H1 (cell line): ENCODE measurements around the gene KARS1. TPM values are rescaled to one million over a fixed set of nuclear protein-coding genes. Genes with fewer than 3 reads are reported as not detected.

Experiments
- CHD1 ChIP-seq: IDR thresholded peaks from 2 replicates; pipeline ENCODE4 v1.6.1; 2012; ENCODE audit warnings: low read depth, low read length, improper control_type of control experiment
- EZH2 ChIP-seq: fragments of 200-600 bp; sonication (generic); IDR thresholded peaks from 2 replicates; pipeline ENCODE4 v1.7.1; 2012; ENCODE audit warnings: low read depth, mild to moderate bottlenecking, moderate library complexity, low read length, inconsistent platforms; ENCODE audit not compliant: severe bottlenecking
- polyA plus RNA-seq, 7 experiments: library from polyadenylated mRNA; depleted of rRNA in 3 of 7; stranded (reverse) in 5 of 7; unstranded in 2 of 7; fragments of >200 nt in 5 of 7; fragments of 200-250 nt in 2 of 7; gene quantifications; 1 replicate in 5 of 7; 2 replicates in 1 of 7; 4 replicates in 1 of 7; pipeline versions ENCODE4 v1.2.1 to v1.2.3, GENCODE V29; 2011 to 2013; ENCODE audit warnings: missing spikeins in 2 of 7, mixed read lengths in 2 of 7
- total RNA-seq: library from RNA; stranded (reverse); fragmentation: NEBNext Ultra II Directional; extraction: Animal tissue kit (Norgen Biotek cat#: 25700); gene quantifications from 2 replicates; pipeline ENCODE4 v1.2.1, GENCODE V29; 2021
- TF ChIP-seq, protein P1 (sequence below): IDR thresholded peaks from 2 replicates; pipeline ENCODE4 v1.6.1; 2012; ENCODE audit warnings: inconsistent platforms

The KARS1 gene
- total and polyA plus RNA-seq, 2 of the 8 experiments (the other 6 are each of a cell fraction or from before 2014, with no cell fraction given) = 97.5 to 221 TPM

DNA sequence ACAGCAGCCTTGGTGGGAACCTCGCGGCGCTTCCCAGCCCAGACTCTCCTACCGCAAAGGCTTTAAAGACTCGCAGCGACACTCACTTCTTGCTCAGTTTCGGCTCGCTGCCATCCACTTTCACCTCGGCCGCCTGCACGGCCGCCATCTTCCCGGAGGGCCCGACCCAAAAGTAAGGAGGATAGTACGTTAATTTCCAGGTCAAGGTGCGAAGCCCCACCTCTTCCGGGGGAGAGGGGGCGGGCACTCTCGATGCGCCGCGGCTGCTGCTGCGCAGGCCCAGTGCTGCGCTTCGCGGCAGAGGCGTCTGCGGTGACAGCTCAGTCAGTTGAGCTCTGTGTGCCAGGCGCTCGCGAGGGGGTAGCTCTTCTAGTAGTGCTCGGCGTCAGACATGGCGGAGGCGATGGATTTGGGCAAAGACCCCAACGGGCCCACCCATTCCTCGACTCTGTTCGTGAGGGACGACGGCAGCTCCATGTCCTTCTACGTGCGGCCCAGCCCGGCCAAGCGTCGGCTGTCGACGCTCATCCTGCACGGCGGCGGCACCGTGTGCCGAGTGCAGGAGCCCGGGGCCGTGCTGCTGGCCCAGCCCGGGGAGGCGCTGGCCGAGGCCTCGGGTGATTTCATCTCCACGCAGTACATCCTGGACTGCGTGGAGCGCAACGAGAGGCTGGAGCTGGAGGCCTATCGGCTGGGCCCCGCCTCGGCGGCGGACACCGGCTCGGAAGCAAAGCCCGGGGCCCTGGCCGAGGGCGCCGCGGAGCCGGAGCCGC lies at the start of gene KARS1, which contains the start of gene TERF2IP (continued):
- TF ChIP-seq, protein P1, sequence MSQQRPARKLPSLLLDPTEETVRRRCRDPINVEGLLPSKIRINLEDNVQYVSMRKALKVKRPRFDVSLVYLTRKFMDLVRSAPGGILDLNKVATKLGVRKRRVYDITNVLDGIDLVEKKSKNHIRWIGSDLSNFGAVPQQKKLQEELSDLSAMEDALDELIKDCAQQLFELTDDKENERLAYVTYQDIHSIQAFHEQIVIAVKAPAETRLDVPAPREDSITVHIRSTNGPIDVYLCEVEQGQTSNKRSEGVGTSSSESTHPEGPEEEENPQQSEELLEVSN = no peak; the same call in 1 of the 2 replicates
- TF ChIP-seq EZH2 (no peak), CHD1 (0 out of 2 replicates have a peak, but pooled peaks have one; percentile 3)
- TF ChIP-seq, all 59 proteins: peak for 22
